ENCODE results near the gene NELL1.
"Not testable (repeated sequence)": the region's sequence is repeated elsewhere in the genome, so short reads cannot be mapped to it uniquely, and the experiment has no call there.

Gene NELL1

GRCh38 chr11:21260101-21260500 is 590.7 kb downstream of the NELL1 start:
- no peaks in the 10 kb centered on the region for H3K9me3 ChIP-seq (ENCODE audit: control insufficient read depth, insufficient read depth, low read depth, low read length)
- no peaks in the 10 kb centered on the region for H3K36me3 ChIP-seq (ENCODE audit: control insufficient read depth, insufficient read depth, low read length)
- no peak overlapping the region for H3K27ac ChIP-seq (ENCODE audit: low read depth, low read length)
- no peaks in the 10 kb centered on the region for H3K4me1 ChIP-seq (ENCODE audit: control insufficient read depth, insufficient read depth, low read length)
- H3K27me3 ChIP-seq (ENCODE audit: control insufficient read depth, insufficient read depth, low read length), result no peaks in the 10 kb centered on the region
- no peak overlapping the region for H3K9ac ChIP-seq (ENCODE audit: low read length)
- H3K4me3 ChIP-seq (ENCODE audit: low read depth, low read length), result no peak overlapping the region

GRCh38 chr11:21262992-21263391 is 593.6 kb downstream of the NELL1 start:
- Histone ChIP-seq H3K4me1 (ENCODE audit: control insufficient read depth, insufficient read depth, low read length) (no peaks in the 10 kb centered on the region), H3K27ac (ENCODE audit: low read depth, low read length) (no peak overlapping the region)

DNA sequence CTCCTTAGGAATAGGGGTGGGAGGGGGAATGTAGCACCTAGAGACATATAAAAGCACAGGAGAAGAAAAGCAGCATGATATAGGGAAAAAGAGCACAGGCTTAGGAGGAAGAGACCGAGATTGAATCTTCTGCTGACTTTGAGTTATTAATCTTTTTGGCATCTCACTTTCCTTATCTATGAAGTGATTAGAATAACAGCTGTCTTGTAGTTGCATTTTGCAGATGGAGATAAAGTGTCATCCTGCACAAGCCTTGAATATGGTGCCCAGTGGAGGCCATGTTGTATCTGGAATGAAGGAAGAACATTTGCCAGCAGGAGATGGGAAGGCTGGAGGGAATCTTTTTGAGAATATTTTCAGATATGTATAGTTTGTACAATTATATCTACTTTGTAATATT is 594.7 kb downstream of the NELL1 start:
- H3K27me3 ChIP-seq (ENCODE audit: control insufficient read depth, insufficient read depth, low read length), result no peaks in the 10 kb centered on the region
- no peak overlapping the region for H3K4me3 ChIP-seq (ENCODE audit: low read depth, low read length)
- no peaks in the 10 kb centered on the region for H3K36me3 ChIP-seq (ENCODE audit: control insufficient read depth, insufficient read depth, low read length)
- no peak overlapping the region for H3K27ac ChIP-seq (ENCODE audit: low read depth, low read length)
- H3K9ac ChIP-seq (ENCODE audit: low read length), result no peak overlapping the region
- no peaks in the 10 kb centered on the region for H3K9me3 ChIP-seq (ENCODE audit: control insufficient read depth, insufficient read depth, low read depth, low read length)
- no peaks in the 10 kb centered on the region for H3K4me1 ChIP-seq (ENCODE audit: control insufficient read depth, insufficient read depth, low read length)

More at GRCh38 chr11:21262992-21263391, 593.6 kb downstream of the NELL1 start:
- Histone ChIP-seq H3K9me3 (ENCODE audit: control insufficient read depth, insufficient read depth, low read depth, low read length) (no peaks in the 10 kb centered on the region), H3K9ac (ENCODE audit: low read length) (no peak overlapping the region), H3K36me3 (ENCODE audit: control insufficient read depth, insufficient read depth, low read length) (no peaks in the 10 kb centered on the region), H3K4me3 (ENCODE audit: low read depth, low read length) (no peak overlapping the region), H3K27me3 (ENCODE audit: control insufficient read depth, insufficient read depth, low read length) (no peaks in the 10 kb centered on the region)

DNA sequence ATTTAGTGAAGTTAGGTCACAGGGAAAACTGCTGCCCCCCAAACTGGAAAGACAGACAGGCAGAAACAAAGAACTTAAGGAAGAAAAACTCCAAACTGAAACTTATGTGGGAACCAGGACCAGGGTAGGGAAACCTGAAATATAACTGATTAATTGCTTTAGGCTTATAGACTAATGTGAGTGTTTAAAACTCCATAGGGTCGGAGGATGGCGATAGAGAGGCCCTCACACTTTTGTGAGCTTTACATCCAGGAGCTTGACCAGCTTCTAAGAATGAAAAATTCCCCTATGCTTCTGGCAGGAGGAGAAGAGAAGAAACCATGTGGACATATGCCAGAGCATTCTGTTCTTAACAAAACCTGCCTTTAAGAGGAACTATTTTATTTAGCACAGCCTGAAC is 598.6 kb downstream of the NELL1 start:
- no peak overlapping the region for H3K4me3 ChIP-seq (ENCODE audit: low read depth, low read length)
- peaks cover 7% of the 10 kb centered on the region for H3K9me3 ChIP-seq (ENCODE audit: control insufficient read depth, insufficient read depth, low read depth, low read length)
- H3K27me3 ChIP-seq (ENCODE audit: control insufficient read depth, insufficient read depth, low read length), result no peaks in the 10 kb centered on the region
- no peaks in the 10 kb centered on the region for H3K36me3 ChIP-seq (ENCODE audit: control insufficient read depth, insufficient read depth, low read length)
- H3K4me1 ChIP-seq (ENCODE audit: control insufficient read depth, insufficient read depth, low read length), result no peaks in the 10 kb centered on the region
- H3K9ac ChIP-seq (ENCODE audit: low read length), result no peak overlapping the region
- H3K27ac ChIP-seq (ENCODE audit: low read depth, low read length), result no peak overlapping the region

DNA sequence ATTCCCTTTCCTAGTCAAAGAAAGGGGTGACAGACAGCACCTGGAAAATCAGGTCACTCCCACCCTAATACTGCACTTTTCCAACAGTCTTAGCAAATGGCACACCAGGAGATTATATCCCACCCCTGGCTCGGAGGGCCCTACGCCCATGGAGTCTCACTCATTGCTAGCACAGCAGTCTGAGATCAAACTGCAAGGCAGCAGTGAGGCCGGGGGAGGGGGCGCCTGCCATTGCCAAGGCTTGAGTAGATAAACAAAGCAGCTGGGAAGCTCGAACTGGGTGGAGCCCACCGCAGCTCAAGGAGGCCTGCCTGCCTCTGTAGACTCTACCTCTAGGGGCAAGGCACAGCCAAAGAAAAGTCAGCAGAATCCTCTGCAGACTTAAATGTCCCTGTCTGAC is 602.8 kb downstream of the NELL1 start:
- not testable (repeated sequence) for H3K4me1 ChIP-seq (ENCODE audit: control insufficient read depth, insufficient read depth, low read length); H3K9me3 ChIP-seq (ENCODE audit: control insufficient read depth, insufficient read depth, low read depth, low read length); H3K36me3 ChIP-seq (ENCODE audit: control insufficient read depth, insufficient read depth, low read length); H3K27me3 ChIP-seq (ENCODE audit: control insufficient read depth, insufficient read depth, low read length); H3K27ac ChIP-seq (ENCODE audit: low read depth, low read length); H3K9ac ChIP-seq (ENCODE audit: low read length); H3K4me3 ChIP-seq (ENCODE audit: low read depth, low read length)

- no peaks in the 10 kb centered on the region for H3K27me3 ChIP-seq (ENCODE audit: control insufficient read depth, insufficient read depth, low read length)
- H3K9me3 ChIP-seq (ENCODE audit: control insufficient read depth, insufficient read depth, low read depth, low read length), result no peaks in the 10 kb centered on the region
- H3K4me1 ChIP-seq (ENCODE audit: control insufficient read depth, insufficient read depth, low read length), result no peaks in the 10 kb centered on the region
- no peak overlapping the region for H3K4me3 ChIP-seq (ENCODE audit: low read depth, low read length)
- H3K9ac ChIP-seq (ENCODE audit: low read length), result no peak overlapping the region
- no peak overlapping the region for H3K27ac ChIP-seq (ENCODE audit: low read depth, low read length)
- no peaks in the 10 kb centered on the region for H3K36me3 ChIP-seq (ENCODE audit: control insufficient read depth, insufficient read depth, low read length)
Measured at GRCh38 chr11:21278840-21279239, 609.5 kb downstream of the NELL1 start.

GRCh38 chr11:21285104-21285503 is 615.7 kb downstream of the NELL1 start:
- no peaks in the 10 kb centered on the region for H3K27me3 ChIP-seq (ENCODE audit: control insufficient read depth, insufficient read depth, low read length)
- H3K4me1 ChIP-seq (ENCODE audit: control insufficient read depth, insufficient read depth, low read length), result 0 out of 2 replicates have a peak, but pooled peaks cover 4% of the 10 kb centered on the region
- H3K9me3 ChIP-seq (ENCODE audit: control insufficient read depth, insufficient read depth, low read depth, low read length), result no peaks in the 10 kb centered on the region
- H3K36me3 ChIP-seq (ENCODE audit: control insufficient read depth, insufficient read depth, low read length), result no peaks in the 10 kb centered on the region
- H3K4me3 ChIP-seq (ENCODE audit: low read depth, low read length), result no peak overlapping the region
- no peak overlapping the region for H3K9ac ChIP-seq (ENCODE audit: low read length)
- no peak overlapping the region for H3K27ac ChIP-seq (ENCODE audit: low read depth, low read length)

DNA sequence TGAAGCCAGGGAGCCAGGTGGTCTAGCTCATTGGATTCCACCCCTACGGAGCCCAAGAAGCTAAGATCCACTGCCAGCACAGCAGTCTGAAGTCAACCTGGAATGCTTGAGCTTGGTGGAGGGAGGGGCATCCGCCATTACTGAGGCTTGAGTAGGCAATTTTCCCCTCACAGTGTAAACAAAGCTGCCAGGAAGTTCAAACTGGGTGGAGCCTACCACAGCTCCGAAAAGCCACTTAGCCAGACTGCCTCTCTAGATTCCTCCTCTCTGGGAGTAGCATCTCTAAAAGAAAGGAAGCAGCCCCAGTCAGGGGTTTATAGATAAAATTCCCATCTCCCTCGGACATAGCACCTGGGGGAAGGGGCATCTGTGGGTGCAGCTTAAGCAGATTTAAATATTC is 620.3 kb downstream of the NELL1 start:
- Histone ChIP-seq H3K9ac (ENCODE audit: low read length) (no peak overlapping the region), H3K9me3 (ENCODE audit: control insufficient read depth, insufficient read depth, low read depth, low read length) (peaks cover 4% of the 10 kb centered on the region; the same call in 1 of the 2 replicates), H3K27me3 (ENCODE audit: control insufficient read depth, insufficient read depth, low read length) (no peaks in the 10 kb centered on the region), H3K27ac (ENCODE audit: low read depth, low read length) (no peak overlapping the region), H3K36me3 (ENCODE audit: control insufficient read depth, insufficient read depth, low read length) (no peaks in the 10 kb centered on the region), H3K4me1 (ENCODE audit: control insufficient read depth, insufficient read depth, low read length) (0 out of 2 replicates have a peak, but pooled peaks cover 4% of the 10 kb centered on the region), H3K4me3 (ENCODE audit: low read depth, low read length) (no peak overlapping the region)

DNA sequence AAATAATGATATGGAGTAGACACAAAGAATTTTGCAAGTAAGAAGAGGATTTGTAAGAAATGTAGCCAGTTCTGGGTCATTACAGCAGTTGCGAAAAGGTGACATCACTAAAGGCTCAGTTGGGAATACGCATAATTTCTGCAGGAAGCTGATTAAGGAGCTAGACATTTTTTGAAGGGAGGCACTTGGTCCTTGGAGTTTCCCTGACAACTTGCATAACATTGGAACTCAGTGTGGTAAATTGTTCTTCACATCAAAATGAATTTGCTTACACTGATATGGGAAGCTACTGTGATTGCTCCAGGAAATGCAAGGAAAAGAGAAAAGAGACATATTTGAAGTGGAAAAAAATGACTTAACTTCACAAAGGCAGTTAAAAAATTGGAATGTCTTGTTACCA is 626.1 kb downstream of the NELL1 start:
- Histone ChIP-seq H3K27ac (ENCODE audit: low read depth, low read length) (no peak overlapping the region), H3K36me3 (ENCODE audit: control insufficient read depth, insufficient read depth, low read length) (no peaks in the 10 kb centered on the region)

DNA sequence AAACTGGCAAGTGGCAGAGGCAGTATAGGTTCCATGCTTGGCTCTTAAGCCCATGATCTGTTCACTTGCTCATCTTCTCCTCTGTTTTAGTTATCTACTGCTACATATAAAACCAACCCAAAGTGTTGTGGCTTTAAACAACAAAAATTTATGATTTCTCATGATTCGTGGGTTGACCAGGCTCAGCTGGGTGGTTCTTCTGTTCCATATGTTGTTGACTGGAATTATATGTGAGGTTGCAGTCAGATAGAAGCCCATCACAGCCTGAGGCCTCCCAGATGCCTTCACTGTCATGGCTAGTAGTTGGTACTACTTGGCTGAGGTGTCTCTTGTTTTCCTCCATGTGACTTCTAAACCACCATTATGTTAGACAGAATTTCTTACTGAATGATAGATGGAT is 632.6 kb downstream of the NELL1 start:
- Histone ChIP-seq H3K4me1 (ENCODE audit: control insufficient read depth, insufficient read depth, low read length) (peaks cover 3% of the 10 kb centered on the region; the same call in 1 of the 2 replicates), H3K27me3 (ENCODE audit: control insufficient read depth, insufficient read depth, low read length) (no peaks in the 10 kb centered on the region), H3K4me3 (ENCODE audit: low read depth, low read length) (no peak overlapping the region), H3K9ac (ENCODE audit: low read length) (no peak overlapping the region), H3K36me3 (ENCODE audit: control insufficient read depth, insufficient read depth, low read length) (no peaks in the 10 kb centered on the region), H3K27ac (ENCODE audit: low read depth, low read length) (no peak overlapping the region), H3K9me3 (ENCODE audit: control insufficient read depth, insufficient read depth, low read depth, low read length) (peaks cover 7% of the 10 kb centered on the region)

More for the DNA sequence above, 626.1 kb downstream of the NELL1 start:
- Histone ChIP-seq H3K4me1 (ENCODE audit: control insufficient read depth, insufficient read depth, low read length) (peaks cover 12% of the 10 kb centered on the region; the same call in 1 of the 2 replicates), H3K27me3 (ENCODE audit: control insufficient read depth, insufficient read depth, low read length) (no peaks in the 10 kb centered on the region), H3K4me3 (ENCODE audit: low read depth, low read length) (no peak overlapping the region), H3K9me3 (ENCODE audit: control insufficient read depth, insufficient read depth, low read depth, low read length) (peaks cover 4% of the 10 kb centered on the region; the same call in 1 of the 2 replicates), H3K9ac (ENCODE audit: low read length) (no peak overlapping the region)

- Histone ChIP-seq H3K9me3 (ENCODE audit: control insufficient read depth, insufficient read depth, low read depth, low read length) (peaks cover 4% of the 10 kb centered on the region), H3K9ac (ENCODE audit: low read length) (no peak overlapping the region), H3K27ac (ENCODE audit: low read depth, low read length) (no peak overlapping the region), H3K4me3 (ENCODE audit: low read depth, low read length) (no peak overlapping the region), H3K4me1 (ENCODE audit: control insufficient read depth, insufficient read depth, low read length) (no peaks in the 10 kb centered on the region), H3K27me3 (ENCODE audit: control insufficient read depth, insufficient read depth, low read length) (no peaks in the 10 kb centered on the region), H3K36me3 (ENCODE audit: control insufficient read depth, insufficient read depth, low read length) (no peaks in the 10 kb centered on the region)
Measured at GRCh38 chr11:21306739-21307358, 637.5 kb downstream of the NELL1 start.
